GM19324 (cell line): ENCODE measurements around the gene KCMF1.
"Not testable (repeated sequence)": the region's sequence is repeated elsewhere in the genome, so short reads cannot be mapped to it uniquely, and the experiment has no call there.

Experiments
- ATAC-seq: cut with Tn5 transposase; IDR thresholded peaks from one replicate; pipeline ENCODE4 v1.9.1; 2021; ENCODE audit warnings: mild to moderate bottlenecking, moderate library complexity; ENCODE audit not compliant: unreplicated experiment, low FRiP score

KCMF1 gene

GRCh38 chr2:84970868-84971509, at the start of gene KCMF1:
TSS of gene KCMF1 (plus strand) at chr2:84971161. CDS start at chr2:84971452, 291 bp downstream.
- peak; percentile 60 for ATAC-seq

GRCh38 chr2:84923009-84923408, 48.0 kb upstream of the KCMF1 start:
- no peak for ATAC-seq

GRCh38 chr2:84924173-84925106, 46.5 kb upstream of the KCMF1 start:
- peak; percentile 40 for ATAC-seq

- no peak for ATAC-seq
Observed at GRCh38 chr2:84925336-84925723, 45.6 kb upstream of the KCMF1 start.

- ATAC-seq = peak; percentile 80
Observed at GRCh38 chr2:84925724-84926376, 45.1 kb upstream of the KCMF1 start.

- no peak for ATAC-seq
Observed at GRCh38 chr2:84927275-84927627, 43.7 kb upstream of the KCMF1 start.

- ATAC-seq = peak; percentile 49
Observed at GRCh38 chr2:84931384-84931821, 39.6 kb upstream of the KCMF1 start.

GRCh38 chr2:84938194-84938879, 32.6 kb upstream of the KCMF1 start:
- ATAC-seq = peak; percentile 23

GRCh38 chr2:84939426-84940087, 31.4 kb upstream of the KCMF1 start:
- peak; percentile 85 for ATAC-seq

- ATAC-seq = no peak
Observed at GRCh38 chr2:84940088-84940470, 30.9 kb upstream of the KCMF1 start.

- ATAC-seq = no peak
Observed at GRCh38 chr2:84940831-84941412, 30.0 kb upstream of the KCMF1 start.

GRCh38 chr2:84942166-84942565, 28.8 kb upstream of the KCMF1 start:
- no peak for ATAC-seq

- peak; percentile 24 for ATAC-seq
Observed at GRCh38 chr2:84942964-84943421, 28.0 kb upstream of the KCMF1 start.

GRCh38 chr2:84944295-84944909, 26.6 kb upstream of the KCMF1 start:
- no peak for ATAC-seq

GRCh38 chr2:84945838-84946203, 25.1 kb upstream of the KCMF1 start:
- ATAC-seq = not testable (repeated sequence)

GRCh38 chr2:84946204-84947009, 24.6 kb upstream of the KCMF1 start:
- peak; percentile 77 for ATAC-seq

- ATAC-seq = no peak
Observed at GRCh38 chr2:84947010-84947593, 23.9 kb upstream of the KCMF1 start.

GRCh38 chr2:84953535-84953934, 17.4 kb upstream of the KCMF1 start:
- no peak for ATAC-seq
